CD4-positive, alpha-beta T cell (primary cell): ENCODE data around the gene BEND7. TPM values are rescaled to one million over a fixed set of nuclear protein-coding genes. Genes with fewer than 3 reads are reported as not detected.

Source experiments
- ATAC-seq: fragments of 200-7000 bp; cut with Tn5 transposase; one replicate; pipeline ENCODE4 v1.10.0; 2022; ENCODE audit warnings: mild to moderate bottlenecking; ENCODE audit not compliant: poor library complexity
- CTCF ChIA-PET: fragments of 350-600 bp; sonication (Branson Sonifier 250); formaldehyde crosslinking; loops from one replicate; lab custom pipeline; 2021; ENCODE audit warnings: antibody characterized with exemption, inconsistent platforms; lab: Charles Lee
- POLR2A ChIA-PET: fragments of 350-600 bp; sonication (Branson Sonifier 250); formaldehyde crosslinking; loops from one replicate; lab custom pipeline; 2021; ENCODE audit warnings: antibody characterized with exemption, inconsistent platforms; lab: Charles Lee
- DNase-seq, 14 experiments: peaks; one replicate each; pipeline ENCODE4 v3.0.0-alpha.2; 2013 to 2020; ENCODE audit warnings: mixed read lengths in 2 of 14
- H3K27ac ChIP-seq, 2 donors: one replicate each; pipeline versions ENCODE4 v1.5.1 to v1.7.0; 2013; ENCODE audit warnings: low read length in 2 of 2, low read depth in 1 of 2, mild to moderate bottlenecking in 1 of 2
- H3K27me3 ChIP-seq, 2 experiments: 1 replicate in 1 of 2; 2 replicates in 1 of 2; pipeline versions ENCODE4 v1.6.1 to v1.7.0; 2013; ENCODE audit warnings: low read length in 2 of 2, control low read depth in 1 of 2, mild to moderate bottlenecking in 1 of 2, moderate library complexity in 1 of 2; ENCODE audit not compliant: insufficient read depth in 2 of 2, control insufficient read depth in 1 of 2
- H3K36me3 ChIP-seq: one replicate; pipeline ENCODE4 v1.6.1; 2013; ENCODE audit warnings: low read length, control low read depth; ENCODE audit not compliant: insufficient read depth
- H3K4me1 ChIP-seq: one replicate; pipeline ENCODE4 v1.6.1; 2013; ENCODE audit warnings: low read length, control low read depth; ENCODE audit not compliant: insufficient read depth
- H3K4me3 ChIP-seq: one replicate; pipeline ENCODE4 v1.5.1; 2013; ENCODE audit warnings: mild to moderate bottlenecking, low read length, moderate library complexity
- H3K9me3 ChIP-seq, 2 experiments: 1 replicate in 1 of 2; 2 replicates in 1 of 2; pipeline versions ENCODE4 v1.6.1 to v1.7.0; 2013; ENCODE audit warnings: low read length in 2 of 2, mild to moderate bottlenecking in 2 of 2, control low read depth in 1 of 2, moderate library complexity in 1 of 2; ENCODE audit not compliant: control insufficient read depth in 1 of 2, insufficient read depth in 1 of 2
- H3K27ac Mint-ChIP-seq: one replicate; pipeline ENCODE4 v1.8.0; 2020; ENCODE audit warnings: mixed read lengths
- H3K27me3 Mint-ChIP-seq: one replicate; pipeline ENCODE4 v1.8.0; 2021; ENCODE audit warnings: mixed read lengths
- H3K36me3 Mint-ChIP-seq: one replicate; pipeline ENCODE4 v1.8.0; 2021; ENCODE audit warnings: low read depth, mixed read lengths
- H3K4me1 Mint-ChIP-seq: one replicate; pipeline ENCODE4 v1.8.0; 2021; ENCODE audit warnings: low read depth, mixed read lengths
- H3K4me3 Mint-ChIP-seq: one replicate; pipeline ENCODE4 v1.8.0; 2020; ENCODE audit warnings: mild to moderate bottlenecking, mixed read lengths
- H3K9me3 Mint-ChIP-seq: one replicate; pipeline ENCODE4 v1.8.0; 2020; ENCODE audit warnings: mixed read lengths
- intact Hi-C, 2 experiments: fragments of 100-400 bp; cut with DNase I in 1 of 2; cut with micrococcal nuclease in 1 of 2; formaldehyde crosslinking; loops; one replicate each; pipeline versions ENCODE4 v1.15.1 to v1.9.0; 2023 to 2025; cut with DNase I, micrococcal nuclease
- total RNA-seq, 174 experiments: library from RNA in 2 of 174; stranded (reverse) in 2 of 174; gene quantifications; one replicate each; pipeline ENCODE4 v1.2.3 and lab custom pipeline; 2021 to 2026
- TF ChIP-seq, protein P1 (sequence below): fragments of 200-600 bp; IDR thresholded peaks from one replicate; pipeline ENCODE4 v1.8.0; 2022; ENCODE audit warnings: antibody characterized with exemption, mild to moderate bottlenecking

Gene BEND7
- total RNA-seq, 2 experiments from 2014 or later, result not detected

GRCh38 chr10:13518076-13518692 lies 10.6 kb downstream of the BEND7 start:
- H3K27ac ChIP-seq, result no peak overlapping the region
- no peak overlapping the region for H3K4me3 ChIP-seq
- Mint-ChIP-seq H3K4me1 (no peaks in the 10 kb centered on the region), H3K9me3 (no peaks in the 10 kb centered on the region), H3K4me3 (no peak overlapping the region), H3K27ac (no peak overlapping the region), H3K27me3 (peaks cover 63% of the 10 kb centered on the region), H3K36me3 (no peaks in the 10 kb centered on the region)
- intact Hi-C loops, result no loop called here
- H3K27me3 ChIP-seq, result peaks cover 10 to 11% of the 10 kb centered on the region in 2 experiments
- CTCF ChIA-PET, result no interaction called here
- TF ChIP-seq, protein P1, sequence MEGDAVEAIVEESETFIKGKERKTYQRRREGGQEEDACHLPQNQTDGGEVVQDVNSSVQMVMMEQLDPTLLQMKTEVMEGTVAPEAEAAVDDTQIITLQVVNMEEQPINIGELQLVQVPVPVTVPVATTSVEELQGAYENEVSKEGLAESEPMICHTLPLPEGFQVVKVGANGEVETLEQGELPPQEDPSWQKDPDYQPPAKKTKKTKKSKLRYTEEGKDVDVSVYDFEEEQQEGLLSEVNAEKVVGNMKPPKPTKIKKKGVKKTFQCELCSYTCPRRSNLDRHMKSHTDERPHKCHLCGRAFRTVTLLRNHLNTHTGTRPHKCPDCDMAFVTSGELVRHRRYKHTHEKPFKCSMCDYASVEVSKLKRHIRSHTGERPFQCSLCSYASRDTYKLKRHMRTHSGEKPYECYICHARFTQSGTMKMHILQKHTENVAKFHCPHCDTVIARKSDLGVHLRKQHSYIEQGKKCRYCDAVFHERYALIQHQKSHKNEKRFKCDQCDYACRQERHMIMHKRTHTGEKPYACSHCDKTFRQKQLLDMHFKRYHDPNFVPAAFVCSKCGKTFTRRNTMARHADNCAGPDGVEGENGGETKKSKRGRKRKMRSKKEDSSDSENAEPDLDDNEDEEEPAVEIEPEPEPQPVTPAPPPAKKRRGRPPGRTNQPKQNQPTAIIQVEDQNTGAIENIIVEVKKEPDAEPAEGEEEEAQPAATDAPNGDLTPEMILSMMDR, result no peak
- H3K4me1 ChIP-seq, result no peaks in the 10 kb centered on the region
- no peaks in the 10 kb centered on the region for H3K9me3 ChIP-seq
- POLR2A ChIA-PET, result no interaction called here
- DNase-seq, result no peak
- ATAC-seq, result no peak
- H3K36me3 ChIP-seq, result no peaks in the 10 kb centered on the region

DNA sequence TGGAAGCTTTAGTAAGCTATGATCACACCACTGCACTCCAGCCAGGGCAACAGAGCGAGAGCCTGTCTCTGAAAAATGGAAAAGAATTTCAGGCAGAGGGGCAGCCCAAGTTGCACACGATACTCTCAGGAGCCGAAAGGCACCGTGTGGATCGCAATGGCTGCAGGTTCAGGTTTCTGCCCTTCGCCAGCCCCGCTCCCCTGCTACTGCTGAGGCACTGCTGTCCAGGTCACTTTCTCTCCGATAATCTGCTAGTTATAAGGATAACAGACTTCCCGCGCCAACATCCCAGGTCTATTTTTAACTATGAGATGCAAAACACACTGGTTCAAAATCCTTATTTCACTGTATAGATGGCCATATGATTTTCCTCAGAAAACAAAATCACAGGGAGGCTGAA lies 11.1 kb downstream of the BEND7 start:
- Mint-ChIP-seq H3K9me3 (no peaks in the 10 kb centered on the region), H3K27ac (no peak overlapping the region), H3K4me1 (no peaks in the 10 kb centered on the region), H3K36me3 (no peaks in the 10 kb centered on the region), H3K4me3 (no peak overlapping the region), H3K27me3 (peaks cover 63% of the 10 kb centered on the region)
- Histone ChIP-seq H3K4me3 (no peak overlapping the region), H3K36me3 (no peaks in the 10 kb centered on the region), H3K4me1 (no peaks in the 10 kb centered on the region), H3K27me3 (peaks cover 5 to 11% of the 10 kb centered on the region in 2 experiments), H3K9me3 (no peaks in the 10 kb centered on the region), H3K27ac (no peak overlapping the region)
- CTCF ChIA-PET, result no interaction called here
- ATAC-seq, result no peak
- intact Hi-C loops, result no loop called here
- no peak for DNase-seq
- POLR2A ChIA-PET, result no interaction called here
- TF ChIP-seq, protein P1, result no peak

GRCh38 chr10:13516176-13516575 lies 12.6 kb downstream of the BEND7 start:
- H3K27ac Mint-ChIP-seq, result no peak overlapping the region
- H3K27me3 ChIP-seq, result peaks cover 0 to 8% of the 10 kb centered on the region in 2 experiments

More at GRCh38 chr10:13516176-13516575, 12.6 kb downstream of the BEND7 start:
- H3K4me1 ChIP-seq, result no peaks in the 10 kb centered on the region
- H3K4me1 Mint-ChIP-seq, result no peaks in the 10 kb centered on the region
- ChIA-PET POLR2A (no interaction called here), CTCF (no interaction called here)
- H3K4me3 Mint-ChIP-seq, result no peak overlapping the region
- no peaks in the 10 kb centered on the region for H3K9me3 Mint-ChIP-seq
- H3K4me3 ChIP-seq, result no peak overlapping the region
- intact Hi-C loops, result no loop called here
- H3K27ac ChIP-seq, result no peak overlapping the region
- H3K9me3 ChIP-seq, result no peaks in the 10 kb centered on the region
- DNase-seq (no peak), ATAC-seq (no peak)
- peaks cover 59% of the 10 kb centered on the region for H3K27me3 Mint-ChIP-seq
- no peaks in the 10 kb centered on the region for H3K36me3 ChIP-seq
- TF ChIP-seq, protein P1, result no peak
- H3K36me3 Mint-ChIP-seq, result no peaks in the 10 kb centered on the region
